Heart left ventricle (tissue), 16 donors: ENCODE data around the gene C14orf180. TPM values are rescaled to one million over a fixed set of nuclear protein-coding genes. Genes with fewer than 3 reads are reported as not detected.
A peak's percentile ranks its signal among the peaks of the same experiment; 100 is the strongest.

Experiments used
- ATAC-seq, 4 donors: fragments of 200-7000 bp; cut with Tn5 transposase; one replicate each; pipeline ENCODE4 v1.9.1; 2020 to 2022; ENCODE audit warnings: moderate library complexity in 4 of 4, mild to moderate bottlenecking in 3 of 4, moderate number of reproducible peaks in 1 of 4
- DNase-seq, 5 donors: peaks; one replicate each; pipeline ENCODE4 v3.0.0-alpha.2; 2020
- H3K27ac ChIP-seq, 12 donors: fragments of 200-600 bp; sonication (generic) in 4 of 12; one replicate each; pipeline versions ENCODE4 v1.5.0 to v1.8.0; 2016 to 2022; ENCODE audit warnings: mild to moderate bottlenecking in 2 of 12
- H3K27me3 ChIP-seq, 9 donors: fragments of 200-600 bp; sonication (generic) in 2 of 9; one replicate each; pipeline versions ENCODE4 v1.5.1 to v1.8.0; 2016 to 2022; ENCODE audit warnings: mild to moderate bottlenecking in 3 of 9
- H3K36me3 ChIP-seq, 9 donors: fragments of 200-600 bp; sonication (generic) in 2 of 9; one replicate each; pipeline versions ENCODE4 v1.5.0 to v1.8.0; 2018 to 2022; ENCODE audit warnings: mild to moderate bottlenecking in 2 of 9
- H3K4me1 ChIP-seq, 12 donors: fragments of 200-600 bp; sonication (generic) in 4 of 12; one replicate each; pipeline versions ENCODE4 v1.5.0 to v1.8.0; 2016 to 2022; ENCODE audit warnings: mild to moderate bottlenecking in 3 of 12
- H3K4me3 ChIP-seq, 12 donors: fragments of 200-600 bp; sonication (generic) in 4 of 12; one replicate each; pipeline versions ENCODE4 v1.5.0 to v1.8.0; 2017 to 2022; ENCODE audit warnings: mild to moderate bottlenecking in 9 of 12, moderate library complexity in 4 of 12
- H3K9me3 ChIP-seq, 12 donors: fragments of 200-600 bp; sonication (generic) in 4 of 12; one replicate each; pipeline versions ENCODE4 v1.5.0 to v1.8.0; 2016 to 2022; ENCODE audit warnings: mild to moderate bottlenecking in 1 of 12
- POLR2A ChIP-seq, 2 donors: fragments of 450-650 bp; IDR thresholded peaks; one replicate each; pipeline ENCODE4 v1.6.1; 2017; ENCODE audit warnings: antibody characterized with exemption in 2 of 2, mild to moderate bottlenecking in 2 of 2, moderate library complexity in 2 of 2
- WGBS, 4 donors: extraction: QIAGEN DNeasy Blood & Tissue Kit in 2 of 4; methylation state at CpG; one replicate each; pipeline versions ENCODE4 v1.1.5 to v1.1.7; 2013 to 2018; 5-methylcytosine and 5-hydroxymethylcytosine counted together
- intact Hi-C, 10 donors: fragments of 100-400 bp; cut with DNase I; formaldehyde crosslinking; loops; one replicate each; pipeline versions ENCODE4 v1.11.1 to v1.14.2; 2022
- polyA plus RNA-seq, 2 donors: library from polyadenylated mRNA; stranded (reverse); fragments of 200-250 nt; gene quantifications; one replicate each; pipeline ENCODE4 v1.2.3, GENCODE V29; 2013
- total RNA-seq, 9 donors: library from RNA; depleted of rRNA in 2 of 9; stranded (reverse); fragments of >200 nt in 2 of 9; fragmentation: NEBNext Ultra II Directional in 3 of 9; extraction: Animal tissue kit (Norgen Biotek cat#: 25700) in 3 of 9; gene quantifications; one replicate each; pipeline versions ENCODE4 v1.1.0 to v1.2.4, GENCODE V29; 2016 to 2023
- TF ChIP-seq, protein P1 (sequence below), 12 donors: fragments of 200-600 bp; sonication (generic) in 4 of 12; IDR thresholded peaks; one replicate each; pipeline versions ENCODE4 v1.5.0 to v1.8.0; 2018 to 2022; ENCODE audit warnings: antibody characterized with exemption in 12 of 12, mild to moderate bottlenecking in 5 of 12
- donor health status: ischemic (EF 13 %, LVEDD 7.1; RV severe dilation, severe dysfunction).
- donor health status: healthy with polysubstance abuse.
- donor health status: DM: no; HTN: yes; CAD: no.
- donor health status: DM: no; HTN: no; CAD: no.
- donor health status: ischemic (EF 25% LVEDD 6.9; RV normal size, moderate dysfunction).
- donor health status: ischemic (EF 25% LVEDD 5.7; RV mildly dilated, moderate dysfunction).
- donor health status: healthy.
- donor health status: DM: yes; HTN: yes; CAD: no.
- donor health status: ischemic (EF 35%, LVEDD 5.7; RV mildly dilated, moderate dysfunction).
- donor health status: nonischemic (EF 11% LVEDD 7.7; RV severe dilation, severe dysfunction).
- donor health status: DM: yes; HTN: yes; CAD: no.
- donor health status: PGD.
- donor health status: ischemic (EF 29% LVEDD 5.4; RV normal size, mild dysfunction).
- donor health status: nonischemic (EF 23%, LVEDD 6.1; RV moderate dilation, normal function).

C14orf180 gene
- total and polyA plus RNA-seq, 11 donors, result 11.1 to 170 (median 75.3) TPM

DNA sequence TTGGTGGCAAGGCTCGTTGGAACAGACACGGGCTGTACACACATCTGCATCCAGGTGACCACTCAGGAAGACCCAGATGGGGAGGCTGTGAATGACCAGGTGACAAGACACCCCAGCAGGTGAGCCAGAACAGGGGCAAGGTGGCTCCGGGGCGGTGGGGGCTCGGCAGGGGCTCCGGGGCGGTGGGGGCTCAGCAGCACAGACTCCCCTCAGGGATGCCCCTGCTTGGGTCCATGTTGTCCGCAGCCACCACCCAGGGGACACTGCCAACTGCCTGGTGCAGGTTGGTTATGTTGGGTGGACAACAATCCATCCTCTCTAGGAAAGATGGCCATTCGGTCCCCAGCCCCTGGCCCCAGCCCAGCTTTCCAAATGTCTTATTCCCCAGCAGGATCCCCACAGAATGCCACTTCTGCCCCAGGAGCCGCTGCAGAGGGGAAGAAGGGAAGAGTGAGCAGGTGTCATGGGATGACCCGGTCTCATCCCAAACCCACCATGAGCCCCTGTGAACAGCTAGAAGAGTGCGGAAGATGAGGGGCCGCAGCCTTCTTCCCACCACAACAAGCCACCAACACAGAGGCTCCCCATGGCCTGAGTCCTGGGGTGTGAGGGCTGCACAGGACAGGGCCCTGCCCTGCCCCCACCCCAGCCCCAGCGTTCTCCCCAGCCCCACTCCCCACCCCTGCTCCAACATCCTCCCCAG lies 31.4 kb upstream of the C14orf180 start:
- ATAC-seq, result no peak
- peak in 1 of 5 donors; percentile 21 for DNase-seq
- peaks cover 0 to 9% (median 0%) of the 10 kb centered on the region in 12 donors for H3K4me1 ChIP-seq
- no peak overlapping the region for H3K4me3 ChIP-seq
- H3K36me3 ChIP-seq, result no peaks in the 10 kb centered on the region
- intact Hi-C loops, result no loop called here
- no peaks in the 10 kb centered on the region for H3K9me3 ChIP-seq
- TF ChIP-seq POLR2A (IDR thresholded peaks at IDR 0.05), result no peak
- TF ChIP-seq, protein P1, sequence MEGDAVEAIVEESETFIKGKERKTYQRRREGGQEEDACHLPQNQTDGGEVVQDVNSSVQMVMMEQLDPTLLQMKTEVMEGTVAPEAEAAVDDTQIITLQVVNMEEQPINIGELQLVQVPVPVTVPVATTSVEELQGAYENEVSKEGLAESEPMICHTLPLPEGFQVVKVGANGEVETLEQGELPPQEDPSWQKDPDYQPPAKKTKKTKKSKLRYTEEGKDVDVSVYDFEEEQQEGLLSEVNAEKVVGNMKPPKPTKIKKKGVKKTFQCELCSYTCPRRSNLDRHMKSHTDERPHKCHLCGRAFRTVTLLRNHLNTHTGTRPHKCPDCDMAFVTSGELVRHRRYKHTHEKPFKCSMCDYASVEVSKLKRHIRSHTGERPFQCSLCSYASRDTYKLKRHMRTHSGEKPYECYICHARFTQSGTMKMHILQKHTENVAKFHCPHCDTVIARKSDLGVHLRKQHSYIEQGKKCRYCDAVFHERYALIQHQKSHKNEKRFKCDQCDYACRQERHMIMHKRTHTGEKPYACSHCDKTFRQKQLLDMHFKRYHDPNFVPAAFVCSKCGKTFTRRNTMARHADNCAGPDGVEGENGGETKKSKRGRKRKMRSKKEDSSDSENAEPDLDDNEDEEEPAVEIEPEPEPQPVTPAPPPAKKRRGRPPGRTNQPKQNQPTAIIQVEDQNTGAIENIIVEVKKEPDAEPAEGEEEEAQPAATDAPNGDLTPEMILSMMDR (IDR thresholded peaks at IDR 0.05), result no peak
- 78 to 90% (median 85%) methylated on average over 7 to 14 of the region's 14 CpGs for WGBS, 4 donors
- no peak overlapping the region for H3K27ac ChIP-seq
- H3K27me3 ChIP-seq, result peaks cover 0 to 40% (median 4%) of the 10 kb centered on the region in 9 donors

DNA sequence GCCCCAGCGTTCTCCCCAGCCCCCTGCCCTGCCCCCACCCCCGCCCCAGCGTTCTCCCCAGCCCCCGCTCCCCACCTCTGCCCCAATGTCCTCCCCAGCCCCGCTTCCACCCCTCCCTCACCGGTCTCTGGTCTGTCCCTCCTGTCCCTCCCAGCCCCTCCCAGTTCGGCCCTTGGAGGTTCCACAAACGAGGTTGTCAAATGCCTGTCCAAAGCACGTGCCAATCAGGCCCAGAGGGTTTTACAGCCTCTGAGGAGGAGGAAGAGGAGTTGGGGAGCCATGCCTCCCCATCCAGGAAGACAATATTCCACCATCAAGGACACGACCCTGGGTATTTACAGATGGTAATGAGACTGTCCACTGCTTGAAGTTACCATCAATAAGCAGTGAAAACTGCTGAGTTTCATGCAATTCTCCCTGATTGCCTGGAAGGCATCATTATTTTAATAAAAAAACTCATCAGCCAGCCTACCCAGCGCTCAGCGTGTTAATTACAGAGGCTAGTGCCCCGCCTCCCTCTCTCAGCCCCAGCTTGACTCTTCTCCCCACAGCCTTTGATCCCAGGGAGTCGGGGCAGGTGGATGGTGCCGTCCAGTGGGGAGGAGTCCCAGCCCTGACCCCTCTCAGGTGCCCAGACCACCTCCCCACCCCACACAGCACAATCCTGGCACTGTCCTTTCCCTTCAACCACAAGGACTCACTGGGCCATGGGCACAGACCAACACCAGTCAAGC lies 30.6 kb upstream of the C14orf180 start:
- Histone ChIP-seq H3K4me1 (peaks cover 0 to 9% (median 0%) of the 10 kb centered on the region in 12 donors), H3K4me3 (no peak overlapping the region), H3K36me3 (no peaks in the 10 kb centered on the region), H3K27ac (no peak overlapping the region), H3K27me3 (peaks cover 0 to 35% (median 4%) of the 10 kb centered on the region in 9 donors), H3K9me3 (no peaks in the 10 kb centered on the region)
- no peak for TF ChIP-seq POLR2A (IDR thresholded peaks at IDR 0.05)
- intact Hi-C loops, result no loop called here
- 31 to 56% (median 45%) methylated on average over 7 to 15 of the region's 15 CpGs for WGBS, 4 donors
- ATAC-seq (no peak), DNase-seq (peak in 2 of 5 donors; percentile 3 to 6)

DNA sequence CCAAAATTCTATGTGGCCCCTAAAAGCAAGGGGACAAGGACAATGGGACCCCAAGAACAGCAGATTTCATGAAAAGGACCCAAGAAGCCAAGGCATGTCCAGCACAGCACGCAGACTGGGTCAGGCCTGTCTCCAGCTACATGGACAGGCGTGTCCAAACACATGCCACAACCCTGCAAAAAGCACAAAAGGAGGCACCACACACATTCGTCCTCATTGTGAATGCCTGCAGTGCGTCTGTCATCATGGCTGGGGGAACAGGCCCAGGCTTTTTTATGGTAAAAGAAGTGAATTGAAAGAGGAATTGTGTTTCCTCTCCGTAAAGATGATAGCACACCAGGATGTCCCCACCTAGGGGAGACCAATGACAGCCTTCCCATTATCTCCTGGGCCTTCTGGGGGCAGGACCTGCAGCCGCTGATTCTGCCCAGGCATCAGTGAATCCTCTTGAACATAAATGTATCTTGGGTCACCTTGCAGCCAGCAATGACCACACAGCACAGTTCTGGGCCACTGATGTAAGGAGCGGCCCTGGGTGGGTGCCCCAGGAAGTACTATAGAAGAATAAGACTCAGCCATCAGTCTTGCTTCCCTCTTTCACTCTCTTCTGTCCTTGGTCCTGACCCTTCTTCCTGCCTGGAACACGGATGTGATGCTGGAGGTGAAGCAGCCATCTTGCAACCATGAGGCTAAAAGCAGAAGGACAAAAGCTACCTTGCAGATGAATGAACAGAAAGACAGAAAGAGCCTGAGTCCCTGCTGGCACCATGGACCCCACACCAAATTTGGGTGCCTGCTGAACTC lies 29.8 kb upstream of the C14orf180 start:
- peak in 1 of 5 donors; percentile 2 for DNase-seq
- ATAC-seq, result no peak
- no peak for TF ChIP-seq POLR2A (IDR thresholded peaks at IDR 0.05)
- TF ChIP-seq, protein P1 (IDR thresholded peaks at IDR 0.05), result no peak
- Histone ChIP-seq H3K9me3 (no peaks in the 10 kb centered on the region), H3K27ac (no peak overlapping the region), H3K27me3 (peaks cover 0 to 31% (median 4%) of the 10 kb centered on the region in 9 donors), H3K4me1 (peaks cover 0 to 9% (median 0%) of the 10 kb centered on the region in 12 donors), H3K4me3 (no peak overlapping the region), H3K36me3 (no peaks in the 10 kb centered on the region)
- 64 to 80% (median 78%) methylated on average over 7 to 8 of the region's 8 CpGs for WGBS, 4 donors
- intact Hi-C loops, result loop anchor here in 1 of 10 donors (5.0 kb wide), 1 partner anchor 407 kb away; no protein-coding TSS in a partner anchor

DNA sequence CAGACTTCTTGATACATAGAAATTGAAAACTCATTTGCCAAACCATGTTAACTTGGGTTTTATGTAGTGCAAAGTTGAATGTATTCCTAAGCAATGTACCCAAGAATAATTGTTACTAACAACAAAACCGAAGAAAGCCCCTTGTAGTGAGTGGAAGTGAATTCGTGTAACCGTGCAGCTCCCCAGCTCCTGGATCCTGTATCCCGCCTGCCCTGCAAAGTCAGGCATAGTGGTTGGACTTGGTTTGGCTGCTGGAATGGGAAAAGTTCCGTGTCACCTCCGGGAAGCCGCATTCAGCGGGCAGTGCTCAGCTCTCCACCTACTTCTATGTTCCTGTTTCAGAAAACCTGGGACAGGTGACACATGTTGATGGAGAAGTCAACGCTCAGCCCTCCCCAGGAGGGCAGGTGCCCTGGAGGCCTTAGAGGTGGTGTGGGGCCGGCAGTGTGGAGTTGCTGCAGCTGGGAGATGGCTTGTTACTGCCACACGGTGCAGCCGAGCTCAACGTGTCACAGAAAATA lies 29.2 kb upstream of the C14orf180 start:
- Histone ChIP-seq H3K36me3 (no peaks in the 10 kb centered on the region), H3K27me3 (peaks cover 0 to 26% (median 3%) of the 10 kb centered on the region in 9 donors), H3K9me3 (no peaks in the 10 kb centered on the region), H3K27ac (no peak overlapping the region), H3K4me3 (no peak overlapping the region), H3K4me1 (peaks cover 0 to 9% (median 0%) of the 10 kb centered on the region in 12 donors)
- ATAC-seq, result no peak
- peak in 2 of 5 donors; percentile 4 to 33 for DNase-seq
- intact Hi-C loops, result loop anchor here in 1 of 10 donors (5.0 kb wide), 1 partner anchor 408 kb away; no protein-coding TSS in a partner anchor
- whole genome bisulfite sequencing, 4 donors, result 83 to 88% (median 86%) methylated on average over 13 of the region's 13 CpGs
- TF ChIP-seq, protein P1 (IDR thresholded peaks at IDR 0.05), result no peak
- no peak for TF ChIP-seq POLR2A (IDR thresholded peaks at IDR 0.05)
